Fibroblast of lung (primary cell): ENCODE results near the gene ISYNA1. TPM values are rescaled to one million over a fixed set of nuclear protein-coding genes. Genes with fewer than 3 reads are reported as not detected.

Experiments
- DNase-seq, 2 donors: peaks; one replicate each; pipeline versions ENCODE4 v3.0.0 to v3.0.0-alpha.2; 2010; ENCODE audit warnings: low read depth in 2 of 2
- H2AFZ ChIP-seq: 2 replicates; pipeline ENCODE4 v1.5.1; 2012; ENCODE audit warnings: low read length, control low read depth, inconsistent platforms
- H3K27ac ChIP-seq: 2 replicates; pipeline ENCODE4 v1.5.1; 2011; ENCODE audit warnings: low read length, control low read depth; ENCODE audit not compliant: insufficient read depth
- H3K27me3 ChIP-seq: 2 replicates; pipeline ENCODE4 v1.5.1; 2011; ENCODE audit warnings: mild to moderate bottlenecking, low read length; ENCODE audit not compliant: control insufficient read depth, insufficient read depth
- H3K36me3 ChIP-seq: 2 replicates; pipeline ENCODE4 v1.5.1; 2011; ENCODE audit warnings: low read length; ENCODE audit not compliant: control insufficient read depth, insufficient read depth
- H3K4me1 ChIP-seq: 2 replicates; pipeline ENCODE4 v1.5.1; 2011; ENCODE audit warnings: low read length; ENCODE audit not compliant: control insufficient read depth, insufficient read depth; ENCODE audit errors: extremely low read depth
- H3K4me2 ChIP-seq: 2 replicates; pipeline ENCODE4 v1.5.1; 2011; ENCODE audit warnings: low read length, control low read depth; ENCODE audit not compliant: insufficient read depth; ENCODE audit errors: extremely low read depth
- H3K4me3 ChIP-seq, 4 experiments: fragments of 200-600 bp in 1 of 4; sonication (generic) in 1 of 4; replicated peaks in 1 of 4; 2 replicates each; pipeline ENCODE4 v1.5.1; 2011 to 2016; ENCODE audit warnings: low read length in 4 of 4, low read depth in 3 of 4, mild to moderate bottlenecking in 3 of 4, control low read depth in 2 of 4, inconsistent platforms in 1 of 4, mixed read lengths in 1 of 4; ENCODE audit not compliant: insufficient read depth in 1 of 4; ENCODE audit errors: control extremely low read depth in 1 of 4
- H3K79me2 ChIP-seq: 2 replicates; pipeline ENCODE4 v1.5.1; 2012; ENCODE audit warnings: mild to moderate bottlenecking, low read length, inconsistent platforms; ENCODE audit not compliant: control insufficient read depth, insufficient read depth
- H3K9ac ChIP-seq: 2 replicates; pipeline ENCODE4 v1.5.1; 2011; ENCODE audit warnings: mild to moderate bottlenecking, low read length, control low read depth; ENCODE audit not compliant: insufficient read depth
- H3K9me3 ChIP-seq: 2 replicates; pipeline ENCODE4 v1.5.1; 2012; ENCODE audit warnings: low read depth, low read length; ENCODE audit not compliant: control insufficient read depth, insufficient read depth
- H4K20me1 ChIP-seq: 2 replicates; pipeline ENCODE4 v1.5.1; 2011; ENCODE audit warnings: low read length; ENCODE audit not compliant: control insufficient read depth, insufficient read depth; ENCODE audit errors: extremely low read depth
- EZH2 ChIP-seq: IDR thresholded peaks from 2 replicates; pipeline ENCODE4 v1.5.1; 2012; ENCODE audit warnings: low read length, control low read depth, mild to moderate bottlenecking; ENCODE audit errors: missing control alignments
- polyA minus RNA-seq: library from RNA; depleted of rRNA, polyadenylated mRNA; stranded (reverse); fragments of >200 nt; gene quantifications from 2 replicates; pipeline ENCODE4 v1.2.3, GENCODE V29; 2011; ENCODE audit warnings: low replicate concordance
- polyA plus RNA-seq, 2 donors: library from polyadenylated mRNA; depleted of rRNA in 1 of 2; stranded (reverse) in 1 of 2; unstranded in 1 of 2; fragments of >200 nt; gene quantifications; 2 replicates each; pipeline ENCODE4 v1.2.1, GENCODE V29; 2011 to 2012; ENCODE audit warnings: missing spikeins in 1 of 2
- total RNA-seq: library from RNA; depleted of rRNA; stranded (reverse); fragments of >200 nt; gene quantifications from 2 replicates; pipeline ENCODE4 v1.2.1, GENCODE V29; 2014
- TF ChIP-seq, protein P1 (sequence below), 2 donors: IDR thresholded peaks in 1 of 2; conservative IDR thresholded peaks in 1 of 2; 1 replicate in 1 of 2; 2 replicates in 1 of 2; pipeline ENCODE4 v1.5.1; 2011 to 2012; ENCODE audit warnings: low read length in 2 of 2, control low read depth in 1 of 2, inconsistent platforms in 1 of 2, low read depth in 1 of 2, mild to moderate bottlenecking in 1 of 2

The ISYNA1 gene
- total RNA-seq, result 25.6 and 37.8 TPM in 2 replicates
- polyA plus RNA-seq, result 8.3 and 10.3 TPM in 2 replicates
- polyA plus RNA-seq (2012), result 21.1 and 21.6 TPM in 2 replicates
- 15.9 and 21.9 TPM in 2 replicates for polyA minus RNA-seq

DNA sequence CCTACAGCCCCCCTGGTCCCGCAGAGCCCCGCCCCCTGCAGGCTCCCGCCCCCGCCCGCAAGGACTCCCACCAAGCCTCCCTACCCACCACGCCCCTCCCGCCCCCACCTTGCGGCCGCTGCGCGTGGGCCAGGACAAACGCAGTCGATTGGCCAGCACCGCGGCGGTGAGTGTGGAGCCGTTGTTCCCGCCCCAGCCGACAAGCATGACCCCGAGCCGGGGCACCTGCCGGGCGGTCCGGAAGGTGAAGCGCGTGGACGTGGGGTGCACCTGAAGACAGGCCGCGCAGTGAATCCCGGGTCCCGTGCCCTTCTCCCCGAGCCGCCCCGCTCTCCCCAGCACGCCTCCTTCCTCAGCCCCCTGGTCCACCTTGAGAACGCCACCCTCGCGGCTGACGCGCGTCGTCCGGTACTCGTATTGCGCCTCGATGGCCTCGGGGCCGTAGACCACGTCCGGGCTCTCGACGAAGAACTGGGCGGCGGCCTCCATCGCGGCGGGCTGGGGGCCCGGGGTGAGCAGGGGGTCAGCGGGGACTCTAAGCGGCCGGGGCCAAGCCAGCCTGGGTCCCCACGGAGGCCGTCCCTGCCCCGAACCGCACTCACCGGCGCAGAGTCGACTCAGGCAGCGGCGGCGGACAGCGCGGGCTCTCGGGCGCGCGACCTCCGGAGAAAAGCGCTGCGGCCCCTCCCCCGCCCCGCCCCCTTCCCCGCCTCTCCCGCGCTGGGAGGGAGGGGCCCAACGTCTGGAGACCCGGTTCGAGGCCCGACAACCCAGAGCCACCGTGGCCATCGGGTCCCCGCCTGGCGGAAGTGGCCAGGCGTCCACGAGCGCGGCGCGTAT, at the start of gene ISYNA1:
Gene ISYNA1, minus strand, starts transcription at position 643 of the 840 bp plus-strand sequence. Its CDS starts 154 bp downstream, at position 489.
- H3K36me3 ChIP-seq, result peaks cover 13% of the 10 kb centered on the region
- H3K4me2 ChIP-seq, result peak within 1 kb of the TSS; percentile 74
- H3K27ac ChIP-seq, result no peak within 1 kb of the TSS
- TF ChIP-seq EZH2, result no peak
- TF ChIP-seq, protein P1, sequence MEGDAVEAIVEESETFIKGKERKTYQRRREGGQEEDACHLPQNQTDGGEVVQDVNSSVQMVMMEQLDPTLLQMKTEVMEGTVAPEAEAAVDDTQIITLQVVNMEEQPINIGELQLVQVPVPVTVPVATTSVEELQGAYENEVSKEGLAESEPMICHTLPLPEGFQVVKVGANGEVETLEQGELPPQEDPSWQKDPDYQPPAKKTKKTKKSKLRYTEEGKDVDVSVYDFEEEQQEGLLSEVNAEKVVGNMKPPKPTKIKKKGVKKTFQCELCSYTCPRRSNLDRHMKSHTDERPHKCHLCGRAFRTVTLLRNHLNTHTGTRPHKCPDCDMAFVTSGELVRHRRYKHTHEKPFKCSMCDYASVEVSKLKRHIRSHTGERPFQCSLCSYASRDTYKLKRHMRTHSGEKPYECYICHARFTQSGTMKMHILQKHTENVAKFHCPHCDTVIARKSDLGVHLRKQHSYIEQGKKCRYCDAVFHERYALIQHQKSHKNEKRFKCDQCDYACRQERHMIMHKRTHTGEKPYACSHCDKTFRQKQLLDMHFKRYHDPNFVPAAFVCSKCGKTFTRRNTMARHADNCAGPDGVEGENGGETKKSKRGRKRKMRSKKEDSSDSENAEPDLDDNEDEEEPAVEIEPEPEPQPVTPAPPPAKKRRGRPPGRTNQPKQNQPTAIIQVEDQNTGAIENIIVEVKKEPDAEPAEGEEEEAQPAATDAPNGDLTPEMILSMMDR (conservative IDR thresholded peaks at IDR 0.05 in 1 of 2, IDR thresholded peaks at IDR 0.05 in 1 of 2; ENCODE audit: low read depth in 1 of 2, low read length in 2 of 2), result no peak
- H3K9ac ChIP-seq, result peak within 1 kb of the TSS; percentile 8
- peak within 1 kb of the TSS; percentile 28 to 61 (median 41) for H3K4me3 ChIP-seq
- no peak within 1 kb of the TSS for H2AFZ ChIP-seq
- peak in 1 of 2 donors; percentile 58 for DNase-seq
- H4K20me1 ChIP-seq, result no peaks in the 10 kb centered on the region
- peaks cover 10% of the 10 kb centered on the region for H3K4me1 ChIP-seq
- no peaks in the 10 kb centered on the region for H3K9me3 ChIP-seq
- no peaks in the 10 kb centered on the region for H3K79me2 ChIP-seq
- no peaks in the 10 kb centered on the region for H3K27me3 ChIP-seq

DNA sequence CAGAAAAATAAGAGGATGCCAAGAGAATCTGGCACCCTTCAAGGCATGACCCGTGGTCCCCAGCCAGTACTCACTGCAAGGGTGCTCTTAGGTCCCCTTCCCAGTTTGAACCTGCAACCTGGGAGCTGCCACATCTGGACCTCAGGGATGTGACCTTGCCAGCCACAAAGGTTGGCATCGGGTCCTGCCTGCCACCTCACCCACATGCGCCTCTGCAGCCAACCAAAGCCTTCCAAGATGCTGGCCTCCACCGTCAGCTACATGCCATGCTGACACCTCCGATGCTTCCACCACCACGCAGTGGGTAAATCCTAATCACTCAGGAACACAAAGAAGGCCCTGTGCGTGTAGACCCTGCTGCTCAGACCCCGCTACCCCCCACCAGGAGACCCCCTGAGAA, 48.8 kb upstream of the ISYNA1 start:
- no peak for DNase-seq
- Histone ChIP-seq H2AFZ (no peak overlapping the region), H3K9me3 (no peaks in the 10 kb centered on the region), H3K9ac (no peak overlapping the region), H3K36me3 (no peaks in the 10 kb centered on the region), H3K4me3 (no peak overlapping the region), H3K79me2 (peaks cover 75% of the 10 kb centered on the region), H3K4me1 (peaks cover 6% of the 10 kb centered on the region), H3K27ac (peak overlapping the region; percentile 66), H3K4me2 (peak overlapping the region; percentile 11), H4K20me1 (no peaks in the 10 kb centered on the region), H3K27me3 (no peaks in the 10 kb centered on the region)
- TF ChIP-seq EZH2, result no peak
- TF ChIP-seq, protein P1 (conservative IDR thresholded peaks at IDR 0.05 in 1 of 2, IDR thresholded peaks at IDR 0.05 in 1 of 2; ENCODE audit: low read depth in 1 of 2, low read length in 2 of 2), result no peak

DNA sequence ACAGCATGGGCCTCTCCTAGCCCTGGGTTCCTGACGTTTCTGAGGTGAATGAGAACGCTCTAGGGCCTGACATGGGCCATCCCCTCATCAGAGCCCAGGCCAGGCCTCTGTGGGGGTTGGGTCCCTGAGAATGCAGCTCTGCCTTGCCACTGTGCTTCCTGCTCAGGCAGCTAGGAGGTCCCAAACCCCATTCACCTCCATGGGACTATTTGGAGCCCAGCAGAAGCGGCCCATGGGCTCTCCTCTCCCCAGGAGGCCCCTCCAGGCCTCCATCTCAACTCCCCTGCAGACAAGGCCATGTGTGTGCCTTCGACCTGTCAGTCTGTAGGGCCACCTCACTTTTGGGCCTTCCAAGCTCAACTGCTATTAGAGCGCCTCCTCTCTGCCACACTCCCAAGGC, 47.1 kb upstream of the ISYNA1 start:
- no peak for DNase-seq
- no peaks in the 10 kb centered on the region for H4K20me1 ChIP-seq
- H3K4me3 ChIP-seq, result no peak overlapping the region
- no peak overlapping the region for H3K4me2 ChIP-seq
- H3K27me3 ChIP-seq, result no peaks in the 10 kb centered on the region
- H3K4me1 ChIP-seq, result peaks cover 13% of the 10 kb centered on the region
- peaks cover 79% of the 10 kb centered on the region for H3K79me2 ChIP-seq
- H3K36me3 ChIP-seq, result no peaks in the 10 kb centered on the region
- no peaks in the 10 kb centered on the region for H3K9me3 ChIP-seq
- H3K9ac ChIP-seq, result no peak overlapping the region
- no peak for TF ChIP-seq EZH2
- TF ChIP-seq, protein P1 (conservative IDR thresholded peaks at IDR 0.05 in 1 of 2, IDR thresholded peaks at IDR 0.05 in 1 of 2; ENCODE audit: low read depth in 1 of 2, low read length in 2 of 2), result no peak
- no peak overlapping the region for H3K27ac ChIP-seq
- no peak overlapping the region for H2AFZ ChIP-seq
